SU-DHL-6 (cell line): Measurements from ENCODE around the gene AGFG2.

Experiments
- EZH2phosphoT487 ChIP-seq: fragments of 200-600 bp; sonication (generic), shearing (Covaris generic); conservative IDR thresholded peaks from 2 replicates; pipeline ENCODE4 v1.6.1; 2018; ENCODE audit warnings: mild to moderate bottlenecking, antibody characterized with exemption, low read length, moderate library complexity, mixed read lengths
- TF ChIP-seq, protein P1 (sequence below): fragments of 200-600 bp; sonication (generic); IDR thresholded peaks from one replicate; pipeline ENCODE4 v1.5.1; 2017; ENCODE audit warnings: antibody characterized with exemption, mild to moderate bottlenecking, low read length, moderate library complexity; ENCODE audit not compliant: insufficient read depth, poor library complexity, severe bottlenecking

DNA sequence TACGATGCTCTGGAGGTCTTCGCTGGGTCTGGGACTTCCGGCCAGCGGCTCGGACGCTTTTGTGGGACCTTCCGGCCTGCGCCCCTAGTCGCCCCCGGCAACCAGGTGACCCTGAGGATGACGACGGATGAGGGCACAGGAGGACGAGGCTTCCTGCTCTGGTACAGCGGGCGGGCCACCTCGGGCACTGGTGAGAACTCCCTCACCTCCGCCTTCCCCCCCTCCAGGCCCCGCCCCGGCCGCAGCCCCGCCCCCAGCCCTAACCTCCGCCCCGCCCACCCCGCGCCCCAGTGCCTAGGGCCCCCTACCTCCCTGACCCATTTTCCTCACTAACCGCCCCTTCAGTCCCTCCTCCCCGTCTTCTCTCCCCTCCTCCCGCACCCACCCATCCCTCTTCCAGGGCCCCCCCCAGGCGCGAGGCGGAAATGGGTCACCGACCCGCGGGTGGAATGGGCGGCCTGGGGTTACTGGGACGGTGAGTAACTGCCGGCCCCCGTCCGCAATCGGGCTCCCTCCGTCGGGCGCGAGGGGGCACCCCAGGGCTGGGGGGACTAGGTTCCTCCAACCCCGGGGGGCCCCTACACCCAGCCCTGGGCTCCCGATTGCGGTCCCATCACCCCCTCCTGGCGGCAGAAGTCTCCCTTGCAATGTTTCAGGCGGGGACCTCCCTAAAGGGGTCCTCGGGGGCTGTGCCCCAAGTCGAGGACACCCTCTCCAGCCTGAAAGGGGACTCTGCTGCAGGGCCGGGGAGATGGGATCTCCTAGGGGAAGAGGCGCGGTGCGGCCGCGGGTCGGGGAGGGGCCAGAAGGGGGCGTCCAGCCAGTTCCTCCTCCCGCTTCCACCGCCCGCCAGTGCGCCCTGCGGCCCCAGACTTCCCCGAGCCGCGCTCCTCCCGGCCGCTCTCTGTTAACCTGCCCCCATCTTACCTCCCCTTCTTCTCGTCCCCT is 65.3 kb downstream of the AGFG2 start:
- TF ChIP-seq, protein P1, sequence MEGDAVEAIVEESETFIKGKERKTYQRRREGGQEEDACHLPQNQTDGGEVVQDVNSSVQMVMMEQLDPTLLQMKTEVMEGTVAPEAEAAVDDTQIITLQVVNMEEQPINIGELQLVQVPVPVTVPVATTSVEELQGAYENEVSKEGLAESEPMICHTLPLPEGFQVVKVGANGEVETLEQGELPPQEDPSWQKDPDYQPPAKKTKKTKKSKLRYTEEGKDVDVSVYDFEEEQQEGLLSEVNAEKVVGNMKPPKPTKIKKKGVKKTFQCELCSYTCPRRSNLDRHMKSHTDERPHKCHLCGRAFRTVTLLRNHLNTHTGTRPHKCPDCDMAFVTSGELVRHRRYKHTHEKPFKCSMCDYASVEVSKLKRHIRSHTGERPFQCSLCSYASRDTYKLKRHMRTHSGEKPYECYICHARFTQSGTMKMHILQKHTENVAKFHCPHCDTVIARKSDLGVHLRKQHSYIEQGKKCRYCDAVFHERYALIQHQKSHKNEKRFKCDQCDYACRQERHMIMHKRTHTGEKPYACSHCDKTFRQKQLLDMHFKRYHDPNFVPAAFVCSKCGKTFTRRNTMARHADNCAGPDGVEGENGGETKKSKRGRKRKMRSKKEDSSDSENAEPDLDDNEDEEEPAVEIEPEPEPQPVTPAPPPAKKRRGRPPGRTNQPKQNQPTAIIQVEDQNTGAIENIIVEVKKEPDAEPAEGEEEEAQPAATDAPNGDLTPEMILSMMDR, result peak; percentile 92
- no peak for TF ChIP-seq EZH2phosphoT487
